ENCODE results near the gene MIF4GD.
"Not testable (repeated sequence)": the region's sequence is repeated elsewhere in the genome, so short reads cannot be mapped to it uniquely, and the experiment has no call there.

The MIF4GD gene

GRCh38 chr17:75260641-75261335, 10.2 kb downstream of the MIF4GD start:
- no peak for DNase-seq (ENCODE audit: low read depth)

- DNase-seq (ENCODE audit: low read depth): not testable (repeated sequence)
Measured at GRCh38 chr17:75257228-75257627, 13.8 kb downstream of the MIF4GD start.

GRCh38 chr17:75255954-75256698, 14.9 kb downstream of the MIF4GD start:
- not testable (repeated sequence) for DNase-seq (ENCODE audit: low read depth)

- no peak for DNase-seq (ENCODE audit: low read depth)
Measured at GRCh38 chr17:75252039-75252816, 18.8 kb downstream of the MIF4GD start.

- peak; percentile 26 for DNase-seq (ENCODE audit: low read depth)
Measured at GRCh38 chr17:75250009-75250471, 21.0 kb downstream of the MIF4GD start.

GRCh38 chr17:75249564-75249963, 21.5 kb downstream of the MIF4GD start:
- no peak for DNase-seq (ENCODE audit: low read depth)

GRCh38 chr17:75246404-75246803, 24.6 kb downstream of the MIF4GD start:
- no peak for DNase-seq (ENCODE audit: low read depth)

- DNase-seq (ENCODE audit: low read depth): no peak
Measured at GRCh38 chr17:75245011-75245410, 26.0 kb downstream of the MIF4GD start.

- DNase-seq (ENCODE audit: low read depth): no peak
Measured at GRCh38 chr17:75244133-75244866, 26.7 kb downstream of the MIF4GD start.

GRCh38 chr17:75242461-75243042, 28.5 kb downstream of the MIF4GD start:
- DNase-seq (ENCODE audit: low read depth): no peak

- peak; percentile 46 for DNase-seq (ENCODE audit: low read depth)
Measured at GRCh38 chr17:75241996-75242460, 29.0 kb downstream of the MIF4GD start.

GRCh38 chr17:75241502-75241901, 29.5 kb downstream of the MIF4GD start:
- no peak for DNase-seq (ENCODE audit: low read depth)

- DNase-seq (ENCODE audit: low read depth): no peak
Measured at GRCh38 chr17:75241143-75241430, 29.9 kb downstream of the MIF4GD start.

GRCh38 chr17:75240394-75241142, 30.5 kb downstream of the MIF4GD start:
- peak; percentile 43 for DNase-seq (ENCODE audit: low read depth)

- no peak for DNase-seq (ENCODE audit: low read depth)
Measured at GRCh38 chr17:75239778-75240393, 31.1 kb downstream of the MIF4GD start.

GRCh38 chr17:75239214-75239613, 31.8 kb downstream of the MIF4GD start:
- no peak for DNase-seq (ENCODE audit: low read depth)

- DNase-seq (ENCODE audit: low read depth): peak; percentile 71
Measured at GRCh38 chr17:75238684-75239191, 32.3 kb downstream of the MIF4GD start.

GRCh38 chr17:75238020-75238580, 32.9 kb downstream of the MIF4GD start:
- no peak for DNase-seq (ENCODE audit: low read depth)

- DNase-seq (ENCODE audit: low read depth): no peak
Measured at GRCh38 chr17:75237100-75238014, 33.7 kb downstream of the MIF4GD start.
